HepG2 (cell line): ENCODE measurements around the gene CMTM1. TPM values are rescaled to one million over a fixed set of nuclear protein-coding genes. Genes with fewer than 3 reads are reported as not detected.
A peak's percentile ranks its signal among the peaks of the same experiment; 100 is the strongest.

Experiments
- KDM5B ChIP-seq: sonication (generic); formaldehyde crosslinking; IDR thresholded peaks from 2 replicates; pipeline ENCODE4 v1.4.0; 2020; ENCODE audit warnings: missing genetic modification reagents, mild to moderate bottlenecking, borderline replicate concordance
- KLF15 ChIP-seq: sonication (generic); formaldehyde crosslinking; IDR thresholded peaks from 2 replicates; pipeline ENCODE4 v1.8.1; 2023; ENCODE audit warnings: borderline replicate concordance, mild to moderate bottlenecking, inconsistent platforms, missing genetic modification reagents, mixed read lengths
- MAX ChIP-seq: IDR thresholded peaks from 2 replicates; pipeline ENCODE4 v1.6.1; 2012; ENCODE audit warnings: inconsistent platforms
- MEF2D ChIP-seq: sonication (generic); formaldehyde crosslinking; IDR thresholded peaks from 2 replicates; pipeline ENCODE4 v1.5.1; 2020; ENCODE audit warnings: mild to moderate bottlenecking, missing genetic modification reagents
- NFYC ChIP-seq: IDR thresholded peaks from 2 replicates; pipeline ENCODE4 v1.6.1; 2016; ENCODE audit warnings: missing genetic modification reagents, missing compliant biosample characterization
- POGZ ChIP-seq: sonication (generic); formaldehyde crosslinking; IDR thresholded peaks from 2 replicates; pipeline ENCODE4 v1.4.0; 2020; ENCODE audit warnings: mild to moderate bottlenecking, missing genetic modification reagents
- SMC3 ChIP-seq: IDR thresholded peaks from 2 replicates; pipeline ENCODE4 v1.6.1; 2011; ENCODE audit warnings: low read length, improper control_type of control experiment
- TARDBP ChIP-seq: sonication (generic); formaldehyde crosslinking; IDR thresholded peaks from 2 replicates; pipeline ENCODE4 v1.8.0; 2022; ENCODE audit warnings: mild to moderate bottlenecking, missing genetic modification reagents
- ZBTB1 ChIP-seq: sonication (generic); formaldehyde crosslinking; IDR thresholded peaks from 2 replicates; pipeline ENCODE4 v1.4.0; 2020; ENCODE audit warnings: missing genetic modification reagents, borderline replicate concordance
- ZBTB7B ChIP-seq: sonication (generic); formaldehyde crosslinking; IDR thresholded peaks from 2 replicates; pipeline ENCODE4 v1.4.0; 2020; ENCODE audit warnings: missing genetic modification reagents
- ZMAT5 ChIP-seq: sonication (generic); formaldehyde crosslinking; IDR thresholded peaks from 2 replicates; pipeline ENCODE4 v1.5.0; 2020; ENCODE audit warnings: mild to moderate bottlenecking, low read depth, missing genetic modification reagents, borderline replicate concordance
- ZNF264 ChIP-seq: sonication (generic); formaldehyde crosslinking; IDR thresholded peaks from 2 replicates; pipeline ENCODE4 v1.4.0; 2020; ENCODE audit warnings: missing genetic modification reagents
- ZSCAN31 ChIP-seq: sonication (generic); formaldehyde crosslinking; IDR thresholded peaks from 2 replicates; pipeline ENCODE4 v1.5.0; 2020; ENCODE audit warnings: low read depth, mild to moderate bottlenecking, missing genetic modification reagents
- polyA plus RNA-seq, 8 experiments: library from polyadenylated mRNA; depleted of rRNA in 3 of 8; stranded (reverse) in 7 of 8; unstranded in 1 of 8; fragments of >200 nt; fragmentation: Illumina TruSeq in 4 of 8; extraction: Trizol in 4 of 8; gene quantifications; 2 replicates each; pipeline versions ENCODE4 v1.2.1 to v1.2.3, GENCODE V29; 2011 to 2016; ENCODE audit warnings: low read depth in 4 of 8, missing spikeins in 1 of 8, mixed read lengths in 1 of 8; ENCODE audit not compliant: insufficient read depth in 1 of 8
- total RNA-seq, 5 experiments: library from RNA; depleted of rRNA; stranded (reverse); fragments of >200 nt; fragmentation: Illumina TruSeq; extraction: Trizol; gene quantifications; 2 replicates each; pipeline ENCODE4 v1.2.3, GENCODE V29; 2016; ENCODE audit warnings: low read depth in 1 of 5
- TF ChIP-seq, protein P1 (sequence below): sonication (generic); formaldehyde crosslinking; IDR thresholded peaks from 2 replicates; pipeline ENCODE4 v1.8.1; 2022; ENCODE audit warnings: low read depth, mild to moderate bottlenecking, missing genetic modification reagents
- TF ChIP-seq, protein P2 (sequence below): sonication (generic); formaldehyde crosslinking; IDR thresholded peaks from 2 replicates; pipeline ENCODE4 v1.5.0; 2020; ENCODE audit warnings: missing genetic modification reagents
- TF ChIP-seq, protein P3 (sequence below): sonication (generic); formaldehyde crosslinking; IDR thresholded peaks from 2 replicates; pipeline ENCODE4 v1.4.0; 2020; ENCODE audit warnings: mild to moderate bottlenecking, missing genetic modification reagents
- TF ChIP-seq, protein P4 (sequence below): sonication (generic); formaldehyde crosslinking; IDR thresholded peaks from 2 replicates; pipeline ENCODE4 v1.5.1; 2020; ENCODE audit warnings: missing genetic modification reagents, mild to moderate bottlenecking, borderline replicate concordance

CMTM1 gene
- total and polyA plus RNA-seq, 2 of the 13 experiments (the other 11 are each of a cell fraction or from before 2014, with no cell fraction given) = 1.7 to 2.9 TPM

DNA sequence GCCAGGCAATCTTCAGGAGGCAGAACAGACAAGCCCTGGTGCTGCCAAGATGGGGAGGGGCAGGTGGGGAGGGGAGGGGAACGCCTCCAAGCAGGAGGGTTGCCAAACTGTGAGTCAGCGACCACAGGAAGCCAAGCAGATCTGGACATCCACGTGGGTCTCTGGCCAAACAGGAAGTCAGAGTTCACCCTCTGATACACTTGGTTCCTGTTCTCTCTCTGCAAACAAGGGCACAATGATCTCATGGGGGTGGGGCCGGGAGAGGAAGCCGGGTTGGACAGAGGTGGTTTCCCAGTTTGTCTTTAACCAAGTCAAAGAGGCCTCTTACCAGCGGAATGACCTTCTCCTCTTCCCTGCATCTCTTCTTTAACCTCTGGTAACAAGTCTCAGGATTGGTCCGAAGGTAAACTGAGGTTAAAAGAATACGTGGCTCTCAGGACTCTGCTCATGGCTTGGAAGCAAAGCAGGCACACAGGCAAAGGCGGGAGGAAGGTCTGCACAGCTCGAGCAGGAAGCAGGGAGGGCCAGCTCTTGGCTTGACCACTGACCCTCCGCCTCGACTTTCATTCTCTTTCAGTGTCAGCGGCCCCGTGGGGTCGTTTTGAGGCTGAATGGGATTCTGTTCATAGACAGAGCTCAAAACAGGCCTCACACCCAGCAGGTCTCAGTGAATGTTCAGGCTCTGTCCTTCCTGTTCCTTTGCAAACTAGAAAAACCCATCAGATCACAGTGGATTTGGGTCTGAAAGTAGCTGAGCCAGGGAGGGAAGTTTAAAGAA is 49.2 kb upstream of the CMTM1 start (continued):
- TF ChIP-seq, protein P1, sequence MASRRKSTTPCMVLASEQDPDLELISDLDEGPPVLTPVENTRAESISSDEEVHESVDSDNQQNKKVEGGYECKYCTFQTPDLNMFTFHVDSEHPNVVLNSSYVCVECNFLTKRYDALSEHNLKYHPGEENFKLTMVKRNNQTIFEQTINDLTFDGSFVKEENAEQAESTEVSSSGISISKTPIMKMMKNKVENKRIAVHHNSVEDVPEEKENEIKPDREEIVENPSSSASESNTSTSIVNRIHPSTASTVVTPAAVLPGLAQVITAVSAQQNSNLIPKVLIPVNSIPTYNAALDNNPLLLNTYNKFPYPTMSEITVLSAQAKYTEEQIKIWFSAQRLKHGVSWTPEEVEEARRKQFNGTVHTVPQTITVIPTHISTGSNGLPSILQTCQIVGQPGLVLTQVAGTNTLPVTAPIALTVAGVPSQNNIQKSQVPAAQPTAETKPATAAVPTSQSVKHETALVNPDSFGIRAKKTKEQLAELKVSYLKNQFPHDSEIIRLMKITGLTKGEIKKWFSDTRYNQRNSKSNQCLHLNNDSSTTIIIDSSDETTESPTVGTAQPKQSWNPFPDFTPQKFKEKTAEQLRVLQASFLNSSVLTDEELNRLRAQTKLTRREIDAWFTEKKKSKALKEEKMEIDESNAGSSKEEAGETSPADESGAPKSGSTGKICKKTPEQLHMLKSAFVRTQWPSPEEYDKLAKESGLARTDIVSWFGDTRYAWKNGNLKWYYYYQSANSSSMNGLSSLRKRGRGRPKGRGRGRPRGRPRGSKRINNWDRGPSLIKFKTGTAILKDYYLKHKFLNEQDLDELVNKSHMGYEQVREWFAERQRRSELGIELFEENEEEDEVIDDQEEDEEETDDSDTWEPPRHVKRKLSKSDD (CRISPR knock-in tag) = no peak
- TF ChIP-seq KDM5B (CRISPR knock-in tag) = peak; percentile 32; the same call in 1 of the 2 replicates
- TF ChIP-seq KLF15 (CRISPR knock-in tag) = peak; percentile 99; the same call in 1 of the 2 replicates
- no peak for TF ChIP-seq SMC3
- TF ChIP-seq ZSCAN31 (CRISPR knock-in tag) = 0 out of 2 replicates have a peak, but pooled peaks have one; percentile 70
- TF ChIP-seq ZBTB7B (CRISPR knock-in tag) = peak; percentile 67; the same call in 1 of the 2 replicates
- peak; percentile 97 for TF ChIP-seq MEF2D
- TF ChIP-seq, protein P2, sequence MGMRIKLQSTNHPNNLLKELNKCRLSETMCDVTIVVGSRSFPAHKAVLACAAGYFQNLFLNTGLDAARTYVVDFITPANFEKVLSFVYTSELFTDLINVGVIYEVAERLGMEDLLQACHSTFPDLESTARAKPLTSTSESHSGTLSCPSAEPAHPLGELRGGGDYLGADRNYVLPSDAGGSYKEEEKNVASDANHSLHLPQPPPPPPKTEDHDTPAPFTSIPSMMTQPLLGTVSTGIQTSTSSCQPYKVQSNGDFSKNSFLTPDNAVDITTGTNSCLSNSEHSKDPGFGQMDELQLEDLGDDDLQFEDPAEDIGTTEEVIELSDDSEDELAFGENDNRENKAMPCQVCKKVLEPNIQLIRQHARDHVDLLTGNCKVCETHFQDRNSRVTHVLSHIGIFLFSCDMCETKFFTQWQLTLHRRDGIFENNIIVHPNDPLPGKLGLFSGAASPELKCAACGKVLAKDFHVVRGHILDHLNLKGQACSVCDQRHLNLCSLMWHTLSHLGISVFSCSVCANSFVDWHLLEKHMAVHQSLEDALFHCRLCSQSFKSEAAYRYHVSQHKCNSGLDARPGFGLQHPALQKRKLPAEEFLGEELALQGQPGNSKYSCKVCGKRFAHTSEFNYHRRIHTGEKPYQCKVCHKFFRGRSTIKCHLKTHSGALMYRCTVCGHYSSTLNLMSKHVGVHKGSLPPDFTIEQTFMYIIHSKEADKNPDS = peak; percentile 80; the same call in 1 of the 2 replicates
- TF ChIP-seq ZBTB1 (CRISPR knock-in tag) = no peak
- TF ChIP-seq ZNF264 (CRISPR knock-in tag) = peak; percentile 93; the same call in 1 of the 2 replicates
- TF ChIP-seq, protein P3, sequence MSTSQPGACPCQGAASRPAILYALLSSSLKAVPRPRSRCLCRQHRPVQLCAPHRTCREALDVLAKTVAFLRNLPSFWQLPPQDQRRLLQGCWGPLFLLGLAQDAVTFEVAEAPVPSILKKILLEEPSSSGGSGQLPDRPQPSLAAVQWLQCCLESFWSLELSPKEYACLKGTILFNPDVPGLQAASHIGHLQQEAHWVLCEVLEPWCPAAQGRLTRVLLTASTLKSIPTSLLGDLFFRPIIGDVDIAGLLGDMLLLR (CRISPR knock-in tag) = no peak
- TF ChIP-seq, protein P4, sequence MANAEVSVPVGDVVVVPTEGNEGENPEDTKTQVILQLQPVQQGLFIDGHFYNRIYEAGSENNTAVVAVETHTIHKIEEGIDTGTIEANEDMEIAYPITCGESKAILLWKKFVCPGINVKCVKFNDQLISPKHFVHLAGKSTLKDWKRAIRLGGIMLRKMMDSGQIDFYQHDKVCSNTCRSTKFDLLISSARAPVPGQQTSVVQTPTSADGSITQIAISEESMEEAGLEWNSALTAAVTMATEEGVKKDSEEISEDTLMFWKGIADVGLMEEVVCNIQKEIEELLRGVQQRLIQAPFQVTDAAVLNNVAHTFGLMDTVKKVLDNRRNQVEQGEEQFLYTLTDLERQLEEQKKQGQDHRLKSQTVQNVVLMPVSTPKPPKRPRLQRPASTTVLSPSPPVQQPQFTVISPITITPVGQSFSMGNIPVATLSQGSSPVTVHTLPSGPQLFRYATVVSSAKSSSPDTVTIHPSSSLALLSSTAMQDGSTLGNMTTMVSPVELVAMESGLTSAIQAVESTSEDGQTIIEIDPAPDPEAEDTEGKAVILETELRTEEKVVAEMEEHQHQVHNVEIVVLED (CRISPR knock-in tag) = peak; percentile 58; the same call in 1 of the 2 replicates
- TF ChIP-seq ZMAT5 = no peak
- TF ChIP-seq POGZ = peak; percentile 83; the same call in 1 of the 2 replicates
- TF ChIP-seq TARDBP = peak; percentile 95
- peak; percentile 43; the same call in 1 of the 2 replicates for TF ChIP-seq NFYC (CRISPR knock-in tag)
- TF ChIP-seq MAX = peak; percentile 97
